Body of pancreas (tissue), 4 donors: ENCODE data around the gene PSMB7.

Source experiments
- POLR2A ChIP-seq, 3 donors: fragments of 450-650 bp; IDR thresholded peaks; one replicate each; pipeline ENCODE4 v1.6.1; 2016; ENCODE audit warnings: antibody characterized with exemption in 3 of 3, mild to moderate bottlenecking in 2 of 3
- TF ChIP-seq, protein P1 (sequence below), 7 experiments: fragments of 450-650 bp in 4 of 7; fragments of 200-600 bp in 3 of 7; sonication (generic) in 3 of 7; IDR thresholded peaks; one replicate each; pipeline ENCODE4 v1.5.1; 2016 to 2019; ENCODE audit warnings: antibody characterized with exemption in 7 of 7

DNA sequence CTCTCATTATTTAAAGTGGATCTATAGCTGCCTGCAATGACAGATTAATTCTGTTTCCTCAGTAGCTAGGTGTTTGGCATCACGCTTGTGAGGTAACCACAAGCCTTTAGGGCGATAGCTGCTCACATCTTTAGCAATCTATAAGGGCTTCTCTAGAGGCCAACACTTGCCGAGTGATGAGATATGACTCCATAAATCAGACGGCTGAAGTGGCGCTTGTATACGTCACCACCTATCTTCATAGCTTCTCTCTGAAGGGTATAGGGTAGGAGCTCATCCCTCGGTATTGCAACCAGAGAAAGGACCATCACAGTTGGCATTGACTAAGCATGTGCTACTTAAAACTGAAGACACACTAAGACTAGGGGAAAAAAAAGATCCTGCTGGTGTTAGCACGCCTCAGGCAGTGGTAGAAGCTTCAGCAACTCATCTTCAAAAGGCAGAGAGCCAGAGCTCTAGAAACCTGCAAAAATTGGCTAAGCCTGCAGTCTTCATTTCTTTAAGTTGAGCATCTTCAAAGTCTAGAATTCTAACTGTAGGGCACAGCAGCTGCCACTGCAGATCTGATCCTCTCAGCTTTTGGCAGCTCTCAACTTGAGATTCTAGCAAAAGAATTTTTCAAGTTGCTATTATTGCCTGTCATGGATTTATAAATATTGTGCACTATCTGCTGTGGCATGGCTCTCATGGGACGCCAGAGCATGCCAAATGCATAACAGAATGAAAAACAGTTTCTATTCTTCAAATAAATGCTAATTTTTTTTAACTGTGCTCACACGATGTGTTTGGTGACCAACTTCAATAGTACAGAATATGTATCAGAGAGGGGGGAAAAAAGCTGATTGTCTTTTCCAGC lies 37.5 kb downstream of the PSMB7 start:
- TF ChIP-seq, protein P1, sequence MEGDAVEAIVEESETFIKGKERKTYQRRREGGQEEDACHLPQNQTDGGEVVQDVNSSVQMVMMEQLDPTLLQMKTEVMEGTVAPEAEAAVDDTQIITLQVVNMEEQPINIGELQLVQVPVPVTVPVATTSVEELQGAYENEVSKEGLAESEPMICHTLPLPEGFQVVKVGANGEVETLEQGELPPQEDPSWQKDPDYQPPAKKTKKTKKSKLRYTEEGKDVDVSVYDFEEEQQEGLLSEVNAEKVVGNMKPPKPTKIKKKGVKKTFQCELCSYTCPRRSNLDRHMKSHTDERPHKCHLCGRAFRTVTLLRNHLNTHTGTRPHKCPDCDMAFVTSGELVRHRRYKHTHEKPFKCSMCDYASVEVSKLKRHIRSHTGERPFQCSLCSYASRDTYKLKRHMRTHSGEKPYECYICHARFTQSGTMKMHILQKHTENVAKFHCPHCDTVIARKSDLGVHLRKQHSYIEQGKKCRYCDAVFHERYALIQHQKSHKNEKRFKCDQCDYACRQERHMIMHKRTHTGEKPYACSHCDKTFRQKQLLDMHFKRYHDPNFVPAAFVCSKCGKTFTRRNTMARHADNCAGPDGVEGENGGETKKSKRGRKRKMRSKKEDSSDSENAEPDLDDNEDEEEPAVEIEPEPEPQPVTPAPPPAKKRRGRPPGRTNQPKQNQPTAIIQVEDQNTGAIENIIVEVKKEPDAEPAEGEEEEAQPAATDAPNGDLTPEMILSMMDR (IDR thresholded peaks at IDR 0.05): no peak
- no peak for TF ChIP-seq POLR2A (IDR thresholded peaks at IDR 0.05)
